HuH-7.5 (cell line): ENCODE data around the gene SF3A1.
A peak's percentile ranks its signal among the peaks of the same experiment; 100 is the strongest.

Experiments used
- DNase-seq: peaks from one replicate; pipeline ENCODE4 v3.0.0; 2011; ENCODE audit warnings: low spot score

Gene SF3A1

GRCh38 chr22:30301995-30302809 lies 54.5 kb downstream of the SF3A1 start:
- no peak for DNase-seq

GRCh38 chr22:30299322-30299721 lies 57.4 kb downstream of the SF3A1 start:
- DNase-seq: no peak

- DNase-seq: no peak
Measured at GRCh38 chr22:30297991-30298701, 58.5 kb downstream of the SF3A1 start.

- DNase-seq: no peak
Measured at GRCh38 chr22:30297276-30297990, 59.3 kb downstream of the SF3A1 start.

- no peak for DNase-seq
Measured at GRCh38 chr22:30296833-30297232, 59.9 kb downstream of the SF3A1 start.

- no peak for DNase-seq
Measured at GRCh38 chr22:30296324-30296723, 60.4 kb downstream of the SF3A1 start.

- no peak for DNase-seq
Measured at GRCh38 chr22:30295576-30295975, 61.1 kb downstream of the SF3A1 start.

- DNase-seq: no peak
Measured at GRCh38 chr22:30294830-30295229, 61.9 kb downstream of the SF3A1 start.

- no peak for DNase-seq
Measured at GRCh38 chr22:30294066-30294465, 62.6 kb downstream of the SF3A1 start.

- no peak for DNase-seq
Measured at GRCh38 chr22:30293026-30293425, 63.7 kb downstream of the SF3A1 start.

- no peak for DNase-seq
Measured at GRCh38 chr22:30292069-30292970, 64.4 kb downstream of the SF3A1 start.

- no peak for DNase-seq
Measured at GRCh38 chr22:30291058-30291892, 65.4 kb downstream of the SF3A1 start.

- DNase-seq: no peak
Measured at GRCh38 chr22:30290342-30291057, 66.2 kb downstream of the SF3A1 start.

GRCh38 chr22:30289980-30290313 lies 66.7 kb downstream of the SF3A1 start:
- DNase-seq: no peak

- DNase-seq: peak; percentile 97
Measured at GRCh38 chr22:30289141-30289979, 67.3 kb downstream of the SF3A1 start, which contains the start of gene CASTOR1. Gene CASTOR1 (minus strand): TSS chr22:30289505. CDS start chr22:30289497, 8 bp downstream.

- DNase-seq: no peak
Measured at GRCh38 chr22:30288419-30289140, 68.1 kb downstream of the SF3A1 start.

GRCh38 chr22:30287648-30288418 lies 68.9 kb downstream of the SF3A1 start:
- DNase-seq: peak; percentile 87
